ENCODE data around the gene STAG3.

- TF ChIP-seq, protein P1, sequence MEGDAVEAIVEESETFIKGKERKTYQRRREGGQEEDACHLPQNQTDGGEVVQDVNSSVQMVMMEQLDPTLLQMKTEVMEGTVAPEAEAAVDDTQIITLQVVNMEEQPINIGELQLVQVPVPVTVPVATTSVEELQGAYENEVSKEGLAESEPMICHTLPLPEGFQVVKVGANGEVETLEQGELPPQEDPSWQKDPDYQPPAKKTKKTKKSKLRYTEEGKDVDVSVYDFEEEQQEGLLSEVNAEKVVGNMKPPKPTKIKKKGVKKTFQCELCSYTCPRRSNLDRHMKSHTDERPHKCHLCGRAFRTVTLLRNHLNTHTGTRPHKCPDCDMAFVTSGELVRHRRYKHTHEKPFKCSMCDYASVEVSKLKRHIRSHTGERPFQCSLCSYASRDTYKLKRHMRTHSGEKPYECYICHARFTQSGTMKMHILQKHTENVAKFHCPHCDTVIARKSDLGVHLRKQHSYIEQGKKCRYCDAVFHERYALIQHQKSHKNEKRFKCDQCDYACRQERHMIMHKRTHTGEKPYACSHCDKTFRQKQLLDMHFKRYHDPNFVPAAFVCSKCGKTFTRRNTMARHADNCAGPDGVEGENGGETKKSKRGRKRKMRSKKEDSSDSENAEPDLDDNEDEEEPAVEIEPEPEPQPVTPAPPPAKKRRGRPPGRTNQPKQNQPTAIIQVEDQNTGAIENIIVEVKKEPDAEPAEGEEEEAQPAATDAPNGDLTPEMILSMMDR (IDR thresholded peaks at IDR 0.05 in 4 of 5, conservative IDR thresholded peaks at IDR 0.05 in 1 of 5): no peak
- no peak for TF ChIP-seq POLR2A (IDR thresholded peaks at IDR 0.05)
Measured at GRCh38 chr7:100185726-100186125, 8.0 kb downstream of the STAG3 start.

All from gastrocnemius medialis (tissue), 4 donors.